K562 (cell line): Measurements from ENCODE around the gene PARD3.

Experiments
- CTCF ChIP-seq, 3 experiments: IDR thresholded peaks in 2 of 3; conservative IDR thresholded peaks in 1 of 3; 2 replicates each; pipeline ENCODE4 v1.5.1; 2011 to 2012; ENCODE audit warnings: low read length in 3 of 3, mild to moderate bottlenecking in 3 of 3, control low read depth in 2 of 3, improper control_type of control experiment in 1 of 3, inconsistent platforms in 1 of 3, low read depth in 1 of 3, mixed read lengths in 1 of 3, moderate library complexity in 1 of 3; ENCODE audit not compliant: insufficient read depth in 2 of 3
- FOXM1 ChIP-seq, 2 experiments: fragments of 450-650 bp in 1 of 2; sonication (generic) in 1 of 2; formaldehyde crosslinking in 1 of 2; IDR thresholded peaks; 2 replicates each; pipeline versions ENCODE4 v1.6.1 to v1.9.0; 2017 to 2022; ENCODE audit warnings: low read depth in 2 of 2, mild to moderate bottlenecking in 2 of 2, missing genetic modification reagents in 1 of 2, moderate library complexity in 1 of 2
- MTA2 ChIP-seq: fragments of 450-650 bp; IDR thresholded peaks from 2 replicates; pipeline ENCODE4 v1.6.1; 2016; ENCODE audit warnings: low read depth
- SMC3 ChIP-seq: conservative IDR thresholded peaks from 2 replicates; pipeline ENCODE4 v1.6.1; 2011; ENCODE audit warnings: low read depth, low read length, improper control_type of control experiment; ENCODE audit not compliant: insufficient read depth
- TEAD4 ChIP-seq, 2 experiments: sonication (generic) in 1 of 2; formaldehyde crosslinking in 1 of 2; IDR thresholded peaks; 2 replicates each; pipeline versions ENCODE4 v1.6.1 to v1.8.0; 2012 to 2022; ENCODE audit warnings: borderline replicate concordance in 1 of 2, inconsistent platforms in 1 of 2, low read length in 1 of 2, mild to moderate bottlenecking in 1 of 2, missing genetic modification reagents in 1 of 2

- TF ChIP-seq CTCF (IDR thresholded peaks at IDR 0.05 in 2 of 3, conservative IDR thresholded peaks at IDR 0.05 in 1 of 3; ENCODE audit: insufficient read depth in 2 of 3, low read depth in 1 of 3, low read length in 3 of 3) (no peak), TEAD4 (IDR thresholded peaks at IDR 0.05; ENCODE audit: low read length) (no peak), TEAD4 (CRISPR knock-in tag; IDR thresholded peaks at IDR 0.05; ENCODE audit: borderline replicate concordance) (no peak), FOXM1 (IDR thresholded peaks at IDR 0.05; ENCODE audit: low read depth) (no peak), FOXM1 (CRISPR knock-in tag; IDR thresholded peaks at IDR 0.05; ENCODE audit: low read depth) (no peak), SMC3 (no peak), MTA2 (no peak)
Measured at GRCh38 chr10:34633374-34633773, 181.7 kb downstream of the PARD3 start.
